Measurements from ENCODE around the gene OR2T2. TPM values are rescaled to one million over a fixed set of nuclear protein-coding genes. Genes with fewer than 3 reads are reported as not detected.
"Not testable (repeated sequence)": the region's sequence is repeated elsewhere in the genome, so short reads cannot be mapped to it uniquely, and the experiment has no call there.

OR2T2 gene
- under 1 TPM in 1 of 4 donors, not detected in 3; 0.21 TPM for total RNA-seq

- H3K36me3 ChIP-seq; H3K4me1 ChIP-seq; H3K27ac ChIP-seq; H3K27me3 ChIP-seq; intact Hi-C loops (cut with DNase I; ENCODE audit: low total_unique reads); DNase-seq; H3K4me3 ChIP-seq; H3K9me3 ChIP-seq: not testable (repeated sequence)
These were observed at the start of gene OR2T2 for GRCh38 chr1:248445399-248445798. Gene OR2T2, plus strand, starts transcription at chr1:248445637. Its CDS starts 7,161 bp downstream, at chr1:248452798.

- no peaks in the 10 kb centered on the region for H3K4me1 ChIP-seq
- no peaks in the 10 kb centered on the region for H3K27me3 ChIP-seq
- no peak for DNase-seq
- no peaks in the 10 kb centered on the region for H3K36me3 ChIP-seq
- TF ChIP-seq POLR2A (IDR thresholded peaks at IDR 0.05), result no peak
- no peak for TF ChIP-seq CTCF (IDR thresholded peaks at IDR 0.05)
- H3K9me3 ChIP-seq, result no peaks in the 10 kb centered on the region
- H3K27ac ChIP-seq, result no peak within 1 kb of the TSS
- H3K4me3 ChIP-seq, result no peak within 1 kb of the TSS
- intact Hi-C loops (cut with DNase I; ENCODE audit: low total_unique reads), result no loop called here
These were observed 42.7 kb upstream of the OR2T2 start, which contains the start of gene OR2T1 for GRCh38 chr1:248402748-248403147. Gene OR2T1, plus strand, starts transcription at chr1:248403048. Its CDS starts 3,100 bp downstream, at chr1:248406148.

DNA sequence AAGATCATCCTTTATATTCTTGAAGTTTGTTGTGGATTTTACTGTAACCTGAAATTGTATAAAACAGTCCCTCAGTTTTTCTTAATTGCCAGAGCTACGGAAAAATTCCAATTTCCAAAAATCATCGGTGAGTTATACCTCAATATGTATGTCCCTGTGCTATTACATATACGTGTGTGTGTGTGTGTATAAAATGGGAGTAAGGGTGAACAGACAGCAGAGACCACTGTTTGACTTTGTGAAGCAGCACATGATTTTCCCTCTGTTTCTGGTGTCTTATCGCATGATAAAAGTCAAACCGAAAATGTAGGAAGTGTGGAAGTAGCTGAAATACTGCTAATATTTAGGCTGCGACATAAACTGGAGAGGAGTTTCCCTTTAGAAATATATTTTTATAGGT is 41.4 kb upstream of the OR2T2 start:
- Histone ChIP-seq H3K9me3 (no peaks in the 10 kb centered on the region), H3K27ac (no peak overlapping the region), H3K4me1 (no peaks in the 10 kb centered on the region), H3K36me3 (no peaks in the 10 kb centered on the region), H3K4me3 (no peak overlapping the region), H3K27me3 (no peaks in the 10 kb centered on the region)
- no peak for TF ChIP-seq POLR2A (IDR thresholded peaks at IDR 0.05)
- no peak for TF ChIP-seq CTCF (IDR thresholded peaks at IDR 0.05)
- intact Hi-C loops (cut with DNase I; ENCODE audit: low total_unique reads), result no loop called here
- no peak for DNase-seq

- Histone ChIP-seq H3K9me3 (no peaks in the 10 kb centered on the region), H3K4me1 (no peaks in the 10 kb centered on the region), H3K27me3 (no peaks in the 10 kb centered on the region), H3K4me3 (no peak overlapping the region), H3K27ac (no peak overlapping the region), H3K36me3 (no peaks in the 10 kb centered on the region)
- intact Hi-C loops (cut with DNase I; ENCODE audit: low total_unique reads), result no loop called here
- TF ChIP-seq CTCF (IDR thresholded peaks at IDR 0.05), result no peak
- TF ChIP-seq POLR2A (IDR thresholded peaks at IDR 0.05), result no peak
- DNase-seq, result no peak
These were observed 38.4 kb upstream of the OR2T2 start for GRCh38 chr1:248406721-248407692.

- TF ChIP-seq POLR2A (IDR thresholded peaks at IDR 0.05) (no peak), CTCF (IDR thresholded peaks at IDR 0.05) (no peak)
- H3K4me3 ChIP-seq, result no peak overlapping the region
- H3K27ac ChIP-seq, result no peak overlapping the region
- H3K27me3 ChIP-seq, result no peaks in the 10 kb centered on the region
- intact Hi-C loops (cut with DNase I; ENCODE audit: low total_unique reads), result no loop called here
- no peak for DNase-seq
- no peaks in the 10 kb centered on the region for H3K9me3 ChIP-seq
- H3K4me1 ChIP-seq, result no peaks in the 10 kb centered on the region
- no peaks in the 10 kb centered on the region for H3K36me3 ChIP-seq
These were observed 29.2 kb upstream of the OR2T2 start for GRCh38 chr1:248416226-248416625.

Measured in uterus (tissue), 4 donors.